DMS153 treated with DMSO at 0.1 percent for 48 hours (cell line): ENCODE results near the gene NPFFR1.

Experiments
- DNase-seq: peaks from one replicate; lab custom pipeline; 2025; ENCODE audit not compliant: unreplicated experiment; lab: John Stamatoyannopoulos, UW

Gene NPFFR1

GRCh38 chr10:70315815-70316214, 32.0 kb upstream of the NPFFR1 start:
- DNase-seq: no peak

- no peak for DNase-seq
Observed at GRCh38 chr10:70315276-70315675, 31.5 kb upstream of the NPFFR1 start.

- DNase-seq: no peak
Observed at GRCh38 chr10:70312972-70313371, 29.2 kb upstream of the NPFFR1 start.

GRCh38 chr10:70312249-70312648, 28.4 kb upstream of the NPFFR1 start:
- no peak for DNase-seq

GRCh38 chr10:70311698-70312097, 27.9 kb upstream of the NPFFR1 start:
- no peak for DNase-seq

- no peak for DNase-seq
Observed at GRCh38 chr10:70309661-70310060, 25.9 kb upstream of the NPFFR1 start.

- DNase-seq: no peak
Observed at GRCh38 chr10:70308121-70309060, 24.6 kb upstream of the NPFFR1 start.

GRCh38 chr10:70306886-70307520, 23.2 kb upstream of the NPFFR1 start:
- no peak for DNase-seq

- no peak for DNase-seq
Observed at GRCh38 chr10:70306181-70306705, 22.4 kb upstream of the NPFFR1 start.

- DNase-seq: no peak
Observed at GRCh38 chr10:70303730-70304129, 19.9 kb upstream of the NPFFR1 start.

- DNase-seq: no peak
Observed at GRCh38 chr10:70302292-70302691, 18.5 kb upstream of the NPFFR1 start.

GRCh38 chr10:70300908-70301597, 17.2 kb upstream of the NPFFR1 start:
- DNase-seq: no peak

- DNase-seq: no peak
Observed at GRCh38 chr10:70300461-70300860, 16.7 kb upstream of the NPFFR1 start.

GRCh38 chr10:70299876-70300275, 16.1 kb upstream of the NPFFR1 start:
- DNase-seq: no peak

- DNase-seq: no peak
Observed at GRCh38 chr10:70298393-70298792, 14.6 kb upstream of the NPFFR1 start.

GRCh38 chr10:70297224-70297623, 13.4 kb upstream of the NPFFR1 start:
- no peak for DNase-seq

- DNase-seq: no peak
Observed at GRCh38 chr10:70296406-70296899, 12.6 kb upstream of the NPFFR1 start.

- DNase-seq: no peak
Observed at GRCh38 chr10:70295926-70296325, 12.1 kb upstream of the NPFFR1 start.

GRCh38 chr10:70295321-70295720, 11.5 kb upstream of the NPFFR1 start:
- DNase-seq: no peak

- no peak for DNase-seq
Observed at GRCh38 chr10:70293169-70293843, 9.5 kb upstream of the NPFFR1 start.

- DNase-seq: no peak
Observed at GRCh38 chr10:70292004-70292403, 8.2 kb upstream of the NPFFR1 start.
